Peyer's patch (tissue), 4 donors: Measurements from ENCODE around the gene HAP1.

Experiments used
- CTCF ChIP-seq, 6 experiments: fragments of 450-650 bp in 4 of 6; fragments of 200-600 bp in 2 of 6; sonication (generic) in 1 of 6; IDR thresholded peaks; one replicate each; pipeline ENCODE4 v1.5.1; 2017 to 2019; ENCODE audit warnings: antibody characterized with exemption in 6 of 6, mild to moderate bottlenecking in 3 of 6, moderate library complexity in 1 of 6
- POLR2A ChIP-seq, 2 donors: fragments of 450-650 bp; IDR thresholded peaks; one replicate each; pipeline ENCODE4 v1.5.1; 2017; ENCODE audit warnings: antibody characterized with exemption in 2 of 2, mild to moderate bottlenecking in 2 of 2, moderate library complexity in 2 of 2

GRCh38 chr17:41771389-41772206, 37.2 kb upstream of the HAP1 start:
- TF ChIP-seq CTCF (IDR thresholded peaks at IDR 0.05) (no peak), POLR2A (IDR thresholded peaks at IDR 0.05) (no peak)
